ENCODE measurements around the gene SMARCAL1.

The SMARCAL1 gene

DNA sequence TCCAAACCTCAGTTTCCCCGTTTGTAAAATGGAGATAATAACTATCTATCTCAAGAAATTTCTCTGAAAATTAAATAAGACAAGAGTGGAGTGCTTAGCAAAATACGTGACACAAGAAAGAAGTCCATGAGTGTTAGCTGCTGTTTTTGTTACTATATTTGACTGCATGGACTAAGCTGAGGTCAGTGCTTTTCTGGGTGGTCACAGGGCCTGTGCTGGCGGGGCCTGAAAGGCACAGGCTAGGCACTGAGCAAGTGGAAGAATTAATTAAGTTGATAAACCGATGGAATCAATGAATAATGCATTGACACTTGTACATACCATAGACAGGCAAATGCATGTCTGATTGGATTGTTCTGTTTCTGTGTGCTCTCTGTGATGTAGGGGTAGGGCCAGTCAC, 113.7 kb downstream of the SMARCAL1 start:
- TF ChIP-seq, protein P1, sequence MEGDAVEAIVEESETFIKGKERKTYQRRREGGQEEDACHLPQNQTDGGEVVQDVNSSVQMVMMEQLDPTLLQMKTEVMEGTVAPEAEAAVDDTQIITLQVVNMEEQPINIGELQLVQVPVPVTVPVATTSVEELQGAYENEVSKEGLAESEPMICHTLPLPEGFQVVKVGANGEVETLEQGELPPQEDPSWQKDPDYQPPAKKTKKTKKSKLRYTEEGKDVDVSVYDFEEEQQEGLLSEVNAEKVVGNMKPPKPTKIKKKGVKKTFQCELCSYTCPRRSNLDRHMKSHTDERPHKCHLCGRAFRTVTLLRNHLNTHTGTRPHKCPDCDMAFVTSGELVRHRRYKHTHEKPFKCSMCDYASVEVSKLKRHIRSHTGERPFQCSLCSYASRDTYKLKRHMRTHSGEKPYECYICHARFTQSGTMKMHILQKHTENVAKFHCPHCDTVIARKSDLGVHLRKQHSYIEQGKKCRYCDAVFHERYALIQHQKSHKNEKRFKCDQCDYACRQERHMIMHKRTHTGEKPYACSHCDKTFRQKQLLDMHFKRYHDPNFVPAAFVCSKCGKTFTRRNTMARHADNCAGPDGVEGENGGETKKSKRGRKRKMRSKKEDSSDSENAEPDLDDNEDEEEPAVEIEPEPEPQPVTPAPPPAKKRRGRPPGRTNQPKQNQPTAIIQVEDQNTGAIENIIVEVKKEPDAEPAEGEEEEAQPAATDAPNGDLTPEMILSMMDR (IDR thresholded peaks at IDR 0.05; ENCODE audit: low read depth, low read length) = no peak
- no peak for DNase-seq (ENCODE audit: low read depth in 2 of 2)
- H3K4me3 ChIP-seq (replicated peaks in 1 of 2; ENCODE audit: low read depth in 2 of 2, low read length in 2 of 2) = no peak overlapping the region

DNA sequence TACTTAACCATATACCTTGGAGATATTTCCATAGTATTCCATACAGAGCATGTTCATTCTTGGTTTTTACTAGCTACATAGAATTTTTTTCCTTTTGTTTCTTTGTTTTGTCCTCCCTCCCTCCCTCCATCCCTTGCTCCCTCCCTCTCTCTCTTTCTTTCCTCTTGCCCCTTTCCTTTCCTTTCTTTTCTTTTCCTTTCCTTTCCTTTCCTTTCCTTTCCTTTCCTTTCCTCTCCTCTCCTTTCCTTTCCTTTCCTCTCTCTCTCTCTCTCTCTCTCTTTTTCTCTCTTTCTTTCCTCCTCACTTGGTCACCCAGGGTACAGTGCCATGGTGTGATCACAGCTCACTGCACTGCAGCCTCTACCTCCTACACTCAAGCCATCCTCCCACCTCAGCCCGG, 114.7 kb downstream of the SMARCAL1 start:
- TF ChIP-seq, protein P1 (IDR thresholded peaks at IDR 0.05; ENCODE audit: low read depth, low read length) = no peak
- DNase-seq (ENCODE audit: low read depth in 2 of 2) = no peak
- no peak overlapping the region for H3K4me3 ChIP-seq (replicated peaks in 1 of 2; ENCODE audit: low read depth in 2 of 2, low read length in 2 of 2)

- TF ChIP-seq, protein P1 (IDR thresholded peaks at IDR 0.05; ENCODE audit: low read depth, low read length) = no peak
- DNase-seq (ENCODE audit: low read depth in 2 of 2) = no peak
- H3K4me3 ChIP-seq (replicated peaks in 1 of 2; ENCODE audit: low read depth in 2 of 2, low read length in 2 of 2) = no peak overlapping the region
Observed at GRCh38 chr2:216527600-216527999, 115.3 kb downstream of the SMARCAL1 start.

GRCh38 chr2:216532562-216532961, 120.3 kb downstream of the SMARCAL1 start:
- DNase-seq (ENCODE audit: low read depth in 2 of 2) = no peak
- TF ChIP-seq, protein P1 (IDR thresholded peaks at IDR 0.05; ENCODE audit: low read depth, low read length) = no peak
- no peak overlapping the region for H3K4me3 ChIP-seq (replicated peaks in 1 of 2; ENCODE audit: low read depth in 2 of 2, low read length in 2 of 2)

Data from cardiac fibroblast (primary cell).